Body of pancreas (tissue), 4 donors: ENCODE results near the gene REM2. TPM values are rescaled to one million over a fixed set of nuclear protein-coding genes. Genes with fewer than 3 reads are reported as not detected.
"Not testable (repeated sequence)": the region's sequence is repeated elsewhere in the genome, so short reads cannot be mapped to it uniquely, and the experiment has no call there.

Experiments
- ATAC-seq: fragments of 150-250 bp; one replicate; pipeline ENCODE4 v1.9.1; 2016
- DNase-seq, 4 donors: peaks; one replicate each; pipeline ENCODE4 v3.0.0-alpha.2; 2019
- H3K27ac ChIP-seq, 4 donors: fragments of 200-600 bp; sonication (generic); 1 replicate in 3 of 4; 2 replicates in 1 of 4; pipeline versions ENCODE4 v1.5.1 to v1.6.1; 2016 to 2019; ENCODE audit warnings: mild to moderate bottlenecking in 1 of 4, mixed read lengths in 1 of 4, moderate library complexity in 1 of 4
- H3K27me3 ChIP-seq, 2 donors: fragments of 200-600 bp; sonication (generic); one replicate each; pipeline ENCODE4 v1.6.0; 2016; ENCODE audit warnings: mild to moderate bottlenecking in 1 of 2
- H3K36me3 ChIP-seq, 2 donors: fragments of 200-600 bp; sonication (generic); replicated peaks in 1 of 2; 2 replicates each; pipeline ENCODE4 v1.5.1; 2016; ENCODE audit warnings: low read depth in 2 of 2; ENCODE audit not compliant: insufficient read depth in 1 of 2
- H3K4me1 ChIP-seq: fragments of 200-600 bp; sonication (generic); one replicate; pipeline ENCODE4 v1.6.0; 2016
- H3K4me3 ChIP-seq, 2 donors: fragments of 200-600 bp; sonication (generic); 1 replicate in 1 of 2; 2 replicates in 1 of 2; pipeline ENCODE4 v1.5.1; 2016 to 2019
- H3K9me3 ChIP-seq, 3 donors: fragments of 200-600 bp; sonication (generic); 1 replicate in 2 of 3; 2 replicates in 1 of 3; pipeline ENCODE4 v1.5.1; 2016
- POLR2A ChIP-seq, 3 donors: fragments of 450-650 bp; IDR thresholded peaks; one replicate each; pipeline ENCODE4 v1.6.1; 2016; ENCODE audit warnings: antibody characterized with exemption in 3 of 3, mild to moderate bottlenecking in 2 of 3
- WGBS, 2 donors: methylation state at CpG; one replicate each; pipeline ENCODE4 v1.1.5; 2017; 5-methylcytosine and 5-hydroxymethylcytosine counted together
- intact Hi-C: fragments of 100-400 bp; cut with DNase I; formaldehyde crosslinking; loops from one replicate; pipeline ENCODE4 v1.15.1; 2023
- total RNA-seq, 2 donors: library from RNA; depleted of rRNA; stranded (reverse); fragments of >200 nt; gene quantifications; one replicate each; pipeline ENCODE4 v1.1.0, GENCODE V29; 2016
- TF ChIP-seq, protein P1 (sequence below), 7 experiments: fragments of 450-650 bp in 4 of 7; fragments of 200-600 bp in 3 of 7; sonication (generic) in 3 of 7; IDR thresholded peaks; one replicate each; pipeline ENCODE4 v1.5.1; 2016 to 2019; ENCODE audit warnings: antibody characterized with exemption in 7 of 7

Gene REM2
- total RNA-seq, 2 donors from 2014 or later = not detected

DNA sequence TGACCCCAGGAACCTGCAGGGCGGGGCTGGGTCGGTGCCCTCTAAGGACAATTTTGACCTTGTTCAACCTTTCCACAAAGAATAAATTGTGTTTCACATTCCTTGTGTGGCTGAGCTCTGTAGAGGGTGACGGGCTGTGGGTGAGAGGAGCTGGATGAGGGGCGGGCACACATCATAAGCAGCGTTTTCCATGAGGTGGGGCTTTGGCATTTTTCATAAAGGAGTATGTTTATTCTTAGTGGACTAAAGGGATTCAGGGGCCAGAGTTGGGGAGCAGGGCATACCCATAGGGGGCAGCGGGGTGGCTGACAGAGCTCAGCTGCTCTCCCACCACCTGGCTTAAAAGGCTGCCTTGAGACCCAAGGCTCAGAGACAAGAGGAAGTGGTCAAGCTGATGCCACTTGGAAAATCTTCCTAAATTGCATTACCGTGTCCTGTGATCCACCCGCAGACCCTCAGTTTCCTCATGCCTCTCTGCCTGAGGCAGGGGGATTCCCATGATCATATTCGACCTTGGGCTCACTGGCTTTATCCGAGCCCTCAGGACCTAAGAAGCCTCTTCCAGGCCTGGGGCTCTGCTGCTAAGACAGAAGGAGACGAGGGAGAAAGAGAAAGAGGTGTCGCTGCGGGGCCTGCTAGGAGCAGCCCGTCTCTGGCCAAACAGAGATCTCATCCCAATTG lies 35.2 kb upstream of the REM2 start:
- peak overlapping the region in 2 of 4 donors; percentile 33 to 46 for H3K27ac ChIP-seq
- no peaks in the 10 kb centered on the region for H3K9me3 ChIP-seq
- TF ChIP-seq, protein P1, sequence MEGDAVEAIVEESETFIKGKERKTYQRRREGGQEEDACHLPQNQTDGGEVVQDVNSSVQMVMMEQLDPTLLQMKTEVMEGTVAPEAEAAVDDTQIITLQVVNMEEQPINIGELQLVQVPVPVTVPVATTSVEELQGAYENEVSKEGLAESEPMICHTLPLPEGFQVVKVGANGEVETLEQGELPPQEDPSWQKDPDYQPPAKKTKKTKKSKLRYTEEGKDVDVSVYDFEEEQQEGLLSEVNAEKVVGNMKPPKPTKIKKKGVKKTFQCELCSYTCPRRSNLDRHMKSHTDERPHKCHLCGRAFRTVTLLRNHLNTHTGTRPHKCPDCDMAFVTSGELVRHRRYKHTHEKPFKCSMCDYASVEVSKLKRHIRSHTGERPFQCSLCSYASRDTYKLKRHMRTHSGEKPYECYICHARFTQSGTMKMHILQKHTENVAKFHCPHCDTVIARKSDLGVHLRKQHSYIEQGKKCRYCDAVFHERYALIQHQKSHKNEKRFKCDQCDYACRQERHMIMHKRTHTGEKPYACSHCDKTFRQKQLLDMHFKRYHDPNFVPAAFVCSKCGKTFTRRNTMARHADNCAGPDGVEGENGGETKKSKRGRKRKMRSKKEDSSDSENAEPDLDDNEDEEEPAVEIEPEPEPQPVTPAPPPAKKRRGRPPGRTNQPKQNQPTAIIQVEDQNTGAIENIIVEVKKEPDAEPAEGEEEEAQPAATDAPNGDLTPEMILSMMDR (IDR thresholded peaks at IDR 0.05) = no peak
- TF ChIP-seq POLR2A (IDR thresholded peaks at IDR 0.05) = no peak
- DNase-seq (no peak), ATAC-seq (no peak)
- H3K36me3 ChIP-seq = peaks cover 9 to 12% of the 10 kb centered on the region in 2 donors
- intact Hi-C loops = no loop called here
- no peak overlapping the region for H3K4me3 ChIP-seq
- peaks cover 23% of the 10 kb centered on the region for H3K4me1 ChIP-seq
- 67 to 74% methylated on average over 14 of the region's 14 CpGs for WGBS, 2 donors
- H3K27me3 ChIP-seq = no peaks in the 10 kb centered on the region

DNA sequence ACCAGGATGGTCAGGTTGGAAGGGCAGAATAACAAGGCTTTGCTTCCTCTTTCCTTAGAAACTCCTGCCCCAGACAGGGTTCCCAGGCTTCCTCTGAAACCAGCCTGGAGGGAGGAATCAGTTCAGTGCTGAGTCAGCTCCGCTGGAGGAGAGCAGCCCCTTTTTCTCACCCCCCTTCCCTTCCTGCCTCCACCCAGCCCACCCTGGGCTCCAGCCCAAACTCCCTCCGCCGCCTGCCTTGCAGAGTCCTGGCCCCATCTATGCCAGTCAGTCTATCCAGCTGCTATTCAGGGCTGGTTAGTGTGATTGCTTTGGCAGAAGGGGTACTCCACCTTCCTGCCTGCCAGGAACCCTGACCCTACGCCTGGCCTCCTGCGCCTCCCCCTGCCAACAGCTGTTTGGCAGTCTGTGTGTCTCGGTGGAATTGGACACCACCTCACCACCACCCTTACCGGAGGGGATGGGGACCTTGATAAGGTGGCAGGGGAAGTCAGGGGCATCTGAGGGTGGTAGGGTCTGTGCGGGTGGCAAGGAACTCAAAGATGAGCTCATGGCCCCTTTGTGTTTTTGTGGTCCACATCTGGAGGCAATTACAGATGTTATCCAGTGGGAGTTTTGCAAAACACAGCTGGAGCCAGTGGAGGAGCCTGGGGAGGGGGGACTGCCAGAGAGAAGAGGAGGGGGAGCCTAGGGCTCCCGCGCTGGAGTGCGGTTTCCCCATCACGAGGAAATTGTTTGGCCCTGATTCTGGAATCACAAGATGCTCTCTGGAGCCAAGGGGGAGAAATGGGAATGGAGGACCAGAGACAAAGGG lies 34.5 kb upstream of the REM2 start:
- Histone ChIP-seq H3K4me3 (no peak overlapping the region), H3K9me3 (no peaks in the 10 kb centered on the region), H3K4me1 (peaks cover 28% of the 10 kb centered on the region), H3K27ac (peak overlapping the region in 2 of 4 donors; percentile 46 to 65), H3K27me3 (no peaks in the 10 kb centered on the region), H3K36me3 (peaks cover 7 to 12% of the 10 kb centered on the region in 2 donors)
- TF ChIP-seq POLR2A (IDR thresholded peaks at IDR 0.05) = no peak
- TF ChIP-seq, protein P1 (IDR thresholded peaks at IDR 0.05) = no peak
- intact Hi-C loops = no loop called here
- 58 to 65% methylated on average over 12 of the region's 12 CpGs for WGBS, 2 donors
- peak in 3 of 4 donors; percentile 27 to 40 (median 35) for DNase-seq
- no peak for ATAC-seq

- no peak for TF ChIP-seq POLR2A (IDR thresholded peaks at IDR 0.05)
- TF ChIP-seq, protein P1 (IDR thresholded peaks at IDR 0.05) = no peak
- peak in 3 of 4 donors; percentile 23 to 33 (median 25) for DNase-seq
- Histone ChIP-seq H3K27me3 (no peaks in the 10 kb centered on the region), H3K4me3 (no peak overlapping the region), H3K9me3 (no peaks in the 10 kb centered on the region), H3K27ac (peak overlapping the region in 2 of 4 donors; percentile 65 to 79), H3K4me1 (peaks cover 28% of the 10 kb centered on the region), H3K36me3 (peaks cover 7 to 12% of the 10 kb centered on the region in 2 donors)
- no peak for ATAC-seq
- intact Hi-C loops = no loop called here
- WGBS, 2 donors = 87 to 91% methylated on average over 13 to 19 of the region's 19 CpGs
Measured at GRCh38 chr14:22849212-22849819, 33.7 kb upstream of the REM2 start.

DNA sequence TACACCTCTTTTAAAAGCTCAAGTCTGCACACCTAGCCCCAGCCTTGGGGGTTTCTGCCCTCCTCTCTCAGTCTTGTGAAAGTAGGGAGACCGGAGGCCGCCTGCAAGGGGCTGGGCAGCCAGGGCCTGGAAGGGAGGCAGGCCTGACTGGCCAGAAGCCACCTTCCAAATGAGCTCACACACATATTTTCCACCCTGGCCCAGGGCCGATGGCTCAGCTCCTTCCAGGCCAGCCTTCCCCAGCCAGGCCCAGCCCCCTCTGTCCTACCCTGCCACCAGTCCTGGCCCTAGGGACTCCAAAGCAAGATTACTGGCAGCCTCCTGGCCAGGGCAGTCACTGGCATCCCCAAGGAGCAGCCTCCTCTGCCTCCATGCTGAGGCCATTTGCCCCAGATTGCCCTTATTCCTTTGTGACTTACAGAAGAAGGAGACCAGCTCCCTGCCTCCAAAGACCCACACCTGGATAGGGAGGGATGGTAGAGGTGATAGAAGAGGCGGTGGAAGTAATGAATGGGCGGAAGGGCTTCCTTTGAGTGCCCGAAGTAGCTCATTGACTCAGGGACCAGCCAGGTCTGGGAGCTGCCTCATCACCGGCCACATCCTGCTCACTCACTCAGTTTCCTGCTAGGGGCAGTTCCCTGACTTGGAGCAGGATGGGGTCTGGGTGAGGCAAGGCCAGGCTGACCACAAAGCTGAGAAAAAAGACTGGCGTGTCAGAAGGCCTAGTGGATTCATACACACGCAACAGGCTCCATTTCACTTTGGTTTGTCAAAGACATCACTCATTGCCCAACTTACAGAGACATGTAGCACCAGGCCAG lies 31.9 kb upstream of the REM2 start:
- DNase-seq (peak; percentile 85 to 95 (median 93)), ATAC-seq (peak; percentile 84)
- Histone ChIP-seq H3K36me3 (no peaks in the 10 kb centered on the region), H3K4me3 (no peak overlapping the region), H3K27ac (peak overlapping the region; percentile 71 to 82 (median 79)), H3K27me3 (no peaks in the 10 kb centered on the region), H3K4me1 (peaks cover 28% of the 10 kb centered on the region), H3K9me3 (no peaks in the 10 kb centered on the region)
- WGBS, 2 donors = 58 to 68% methylated on average over 6 to 9 of the region's 9 CpGs
- peak in 2 of 3 donors; percentile 19 to 25 for TF ChIP-seq POLR2A (IDR thresholded peaks at IDR 0.05)
- TF ChIP-seq, protein P1 (IDR thresholded peaks at IDR 0.05) = no peak
- intact Hi-C loops = loop anchor here (10.0 kb wide), 1 partner anchor 296 kb away; no protein-coding TSS in a partner anchor

DNA sequence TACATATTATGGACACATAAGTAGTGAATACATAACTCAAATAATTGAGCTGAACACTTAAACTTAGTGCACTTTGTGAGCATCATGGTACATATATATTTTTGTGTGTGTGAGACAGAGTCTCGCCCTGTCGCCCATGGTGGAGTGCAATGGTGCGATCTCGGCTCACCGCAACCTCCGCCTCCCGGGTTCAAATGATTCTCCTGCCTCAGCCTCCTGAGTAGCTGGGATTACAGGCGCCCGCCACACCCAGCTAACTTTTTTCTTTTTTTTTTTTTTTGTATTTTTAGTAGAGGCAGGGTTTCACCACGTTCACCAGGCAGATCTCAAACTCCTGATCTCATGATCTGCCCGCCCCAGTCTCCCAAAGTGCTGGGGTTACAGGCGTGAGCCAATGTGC lies 30.8 kb upstream of the REM2 start:
- not testable (repeated sequence) for DNase-seq, ATAC-seq, H3K4me3 ChIP-seq, H3K27me3 ChIP-seq, H3K36me3 ChIP-seq, H3K9me3 ChIP-seq
- WGBS, 2 donors = 80 to 85% methylated on average over 12 of the region's 12 CpGs
- peaks cover 28% of the 10 kb centered on the region for H3K4me1 ChIP-seq
- peak overlapping the region; percentile 71 to 82 (median 80) for H3K27ac ChIP-seq
- intact Hi-C loops = loop anchor here (10.0 kb wide), 1 partner anchor 297 kb away; no protein-coding TSS in a partner anchor
